Measurements from ENCODE around the gene EHD2.

DNA sequence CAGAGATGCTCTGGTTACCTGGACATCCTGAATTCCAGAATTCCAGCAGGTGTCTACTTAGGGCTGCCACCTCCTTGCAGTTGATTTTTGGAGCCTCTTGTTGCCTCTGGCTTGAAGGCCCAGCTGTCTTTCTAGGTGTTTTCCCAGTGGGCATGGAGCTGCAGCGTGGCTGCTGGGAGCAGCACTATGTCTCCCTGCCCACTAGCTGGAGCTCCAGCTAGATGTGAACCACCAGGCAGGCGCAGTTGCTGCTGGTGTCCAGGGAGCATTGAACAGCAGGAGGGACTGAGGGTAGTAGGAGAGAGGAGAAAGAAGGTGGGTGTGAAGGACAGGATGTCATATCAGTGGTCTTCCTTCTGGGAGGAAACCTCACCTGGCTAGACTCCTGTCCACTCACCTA lies 55.4 kb downstream of the EHD2 start:
- TF ChIP-seq, protein P1, sequence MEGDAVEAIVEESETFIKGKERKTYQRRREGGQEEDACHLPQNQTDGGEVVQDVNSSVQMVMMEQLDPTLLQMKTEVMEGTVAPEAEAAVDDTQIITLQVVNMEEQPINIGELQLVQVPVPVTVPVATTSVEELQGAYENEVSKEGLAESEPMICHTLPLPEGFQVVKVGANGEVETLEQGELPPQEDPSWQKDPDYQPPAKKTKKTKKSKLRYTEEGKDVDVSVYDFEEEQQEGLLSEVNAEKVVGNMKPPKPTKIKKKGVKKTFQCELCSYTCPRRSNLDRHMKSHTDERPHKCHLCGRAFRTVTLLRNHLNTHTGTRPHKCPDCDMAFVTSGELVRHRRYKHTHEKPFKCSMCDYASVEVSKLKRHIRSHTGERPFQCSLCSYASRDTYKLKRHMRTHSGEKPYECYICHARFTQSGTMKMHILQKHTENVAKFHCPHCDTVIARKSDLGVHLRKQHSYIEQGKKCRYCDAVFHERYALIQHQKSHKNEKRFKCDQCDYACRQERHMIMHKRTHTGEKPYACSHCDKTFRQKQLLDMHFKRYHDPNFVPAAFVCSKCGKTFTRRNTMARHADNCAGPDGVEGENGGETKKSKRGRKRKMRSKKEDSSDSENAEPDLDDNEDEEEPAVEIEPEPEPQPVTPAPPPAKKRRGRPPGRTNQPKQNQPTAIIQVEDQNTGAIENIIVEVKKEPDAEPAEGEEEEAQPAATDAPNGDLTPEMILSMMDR (conservative IDR thresholded peaks at IDR 0.05 in 1 of 2, IDR thresholded peaks at IDR 0.05 in 1 of 2; ENCODE audit: extremely low read depth in 1 of 2, insufficient read depth in 1 of 2, low read depth in 1 of 2, low read length in 2 of 2): no peak
- TF ChIP-seq EZH2 (IDR thresholded peaks at IDR 0.05; ENCODE audit: borderline replicate concordance, low read length): no peak
